SU-DHL-6 (cell line): ENCODE results near the gene LTA.
A peak's percentile ranks its signal among the peaks of the same experiment; 100 is the strongest.
"Not testable (repeated sequence)": the region's sequence is repeated elsewhere in the genome, so short reads cannot be mapped to it uniquely, and the experiment has no call there.

Experiments
- H2AFZ ChIP-seq: fragments of 200-600 bp; sonication (generic); 2 replicates; pipeline ENCODE4 v1.6.1; 2014; ENCODE audit warnings: low read depth, mild to moderate bottlenecking, moderate library complexity, mixed read lengths, antibody characterized with exemption, low read length; ENCODE audit not compliant: severe bottlenecking
- H3F3A ChIP-seq: fragments of 200-600 bp; shearing (Covaris generic); 2 replicates; pipeline ENCODE4 v1.6.0; 2016; ENCODE audit warnings: antibody characterized with exemption, mild to moderate bottlenecking; ENCODE audit not compliant: insufficient read depth
- H3K27ac ChIP-seq: fragments of 200-600 bp; sonication (generic); 2 replicates; pipeline ENCODE4 v1.5.1; 2016; ENCODE audit warnings: low read depth, mild to moderate bottlenecking, low read length, moderate library complexity, mixed read lengths
- H3K27me3 ChIP-seq: fragments of 200-600 bp; sonication (generic), shearing (Covaris generic); 2 replicates; pipeline ENCODE4 v1.6.0; 2014; ENCODE audit warnings: mild to moderate bottlenecking, low read length
- H3K36me3 ChIP-seq: fragments of 200-600 bp; sonication (generic); 2 replicates; pipeline ENCODE4 v1.6.1; 2014; ENCODE audit warnings: mild to moderate bottlenecking, low read length, mixed read lengths
- H3K4me2 ChIP-seq: fragments of 300-600, 200-600 bp; shearing (Covaris generic), sonication (generic); 2 replicates; pipeline ENCODE4 v1.6.0; 2014; ENCODE audit warnings: low read length, low read depth, mild to moderate bottlenecking; ENCODE audit not compliant: poor library complexity, severe bottlenecking
- H3K4me3 ChIP-seq: fragments of 200-600 bp; sonication (generic); 2 replicates; pipeline ENCODE4 v1.5.1; 2014; ENCODE audit warnings: antibody characterized with exemption, low read length, mild to moderate bottlenecking, mixed read lengths; ENCODE audit not compliant: insufficient read depth, poor library complexity, severe bottlenecking
- H3K79me2 ChIP-seq: fragments of 200-600 bp; sonication (generic); 2 replicates; pipeline ENCODE4 v1.6.1; 2014; ENCODE audit warnings: mild to moderate bottlenecking, low read length, moderate library complexity; ENCODE audit not compliant: insufficient read depth
- H3K9ac ChIP-seq: fragments of 200-600 bp; sonication (generic); 2 replicates; pipeline ENCODE4 v1.7.0; 2014; ENCODE audit warnings: mild to moderate bottlenecking, low read length
- H3K9me2 ChIP-seq: fragments of 200-600 bp; sonication (generic); replicated peaks from 2 replicates; pipeline ENCODE4 v1.6.1; 2014; ENCODE audit warnings: low read length; ENCODE audit not compliant: insufficient read depth
- H3K9me3 ChIP-seq: fragments of 200-600 bp; sonication (generic); 2 replicates; pipeline ENCODE4 v1.6.1; 2014; ENCODE audit warnings: low read length, mixed read lengths; ENCODE audit not compliant: insufficient read depth
- H4K20me1 ChIP-seq: fragments of 200-600 bp; sonication (generic); 2 replicates; pipeline ENCODE4 v1.6.1; 2014; ENCODE audit warnings: low read depth, mild to moderate bottlenecking, antibody characterized with exemption, low read length, moderate library complexity, mixed read lengths
- CTCF ChIP-seq: fragments of 200-600 bp; sonication (generic); IDR thresholded peaks from one replicate; pipeline ENCODE4 v1.5.1; 2017; ENCODE audit warnings: antibody characterized with exemption, mild to moderate bottlenecking, low read length, moderate library complexity; ENCODE audit not compliant: insufficient read depth, poor library complexity, severe bottlenecking
- EZH2phosphoT487 ChIP-seq: fragments of 200-600 bp; sonication (generic), shearing (Covaris generic); conservative IDR thresholded peaks from 2 replicates; pipeline ENCODE4 v1.6.1; 2018; ENCODE audit warnings: mild to moderate bottlenecking, antibody characterized with exemption, low read length, moderate library complexity, mixed read lengths

Gene LTA

GRCh38 chr6:31587791-31588777, 16.0 kb downstream of the LTA start:
- no peak overlapping the region for H3K4me2 ChIP-seq
- TF ChIP-seq CTCF, result no peak
- no peak for TF ChIP-seq EZH2phosphoT487
- H3F3A ChIP-seq, result peaks cover 32% of the 10 kb centered on the region
- no peaks in the 10 kb centered on the region for H3K9me3 ChIP-seq
- no peaks in the 10 kb centered on the region for H3K79me2 ChIP-seq
- no peak overlapping the region for H3K27ac ChIP-seq
- no peaks in the 10 kb centered on the region for H4K20me1 ChIP-seq
- H2AFZ ChIP-seq, result no peak overlapping the region
- H3K9ac ChIP-seq, result no peak overlapping the region
- no peaks in the 10 kb centered on the region for H3K27me3 ChIP-seq
- no peaks in the 10 kb centered on the region for H3K9me2 ChIP-seq
- no peak overlapping the region for H3K4me3 ChIP-seq
- no peaks in the 10 kb centered on the region for H3K36me3 ChIP-seq

- H3K79me2 ChIP-seq, result no peaks in the 10 kb centered on the region
- H3K9me3 ChIP-seq, result no peaks in the 10 kb centered on the region
- no peak overlapping the region for H2AFZ ChIP-seq
- H3K27ac ChIP-seq, result no peak overlapping the region
- H3K27me3 ChIP-seq, result no peaks in the 10 kb centered on the region
- H4K20me1 ChIP-seq, result no peaks in the 10 kb centered on the region
- H3K4me3 ChIP-seq, result no peak overlapping the region
- H3K36me3 ChIP-seq, result no peaks in the 10 kb centered on the region
- H3K4me2 ChIP-seq, result no peak overlapping the region
- TF ChIP-seq CTCF (no peak), EZH2phosphoT487 (no peak)
- H3K9me2 ChIP-seq, result no peaks in the 10 kb centered on the region
- H3K9ac ChIP-seq, result no peak overlapping the region
- H3F3A ChIP-seq, result peaks cover 26% of the 10 kb centered on the region
Observed at GRCh38 chr6:31588871-31589650, 17.0 kb downstream of the LTA start.

- not testable (repeated sequence) for H3K9ac ChIP-seq, H3K9me2 ChIP-seq, H3K79me2 ChIP-seq, H2AFZ ChIP-seq, H3K27me3 ChIP-seq, H4K20me1 ChIP-seq, H3K4me2 ChIP-seq, H3K36me3 ChIP-seq, H3K27ac ChIP-seq, H3K9me3 ChIP-seq, H3K4me3 ChIP-seq
- H3F3A ChIP-seq, result peaks cover 14% of the 10 kb centered on the region
Observed at GRCh38 chr6:31590691-31591090, 18.6 kb downstream of the LTA start.

GRCh38 chr6:31592396-31592771, 20.3 kb downstream of the LTA start:
- no peaks in the 10 kb centered on the region for H3K27me3 ChIP-seq
- peak overlapping the region; percentile 35 for H3K4me2 ChIP-seq
- H2AFZ ChIP-seq, result peak overlapping the region; percentile 63

More at GRCh38 chr6:31592396-31592771, 20.3 kb downstream of the LTA start:
- Histone ChIP-seq H3K79me2 (no peaks in the 10 kb centered on the region), H3K36me3 (no peaks in the 10 kb centered on the region), H4K20me1 (no peaks in the 10 kb centered on the region), H3F3A (peaks cover 5% of the 10 kb centered on the region), H3K9ac (peak overlapping the region; percentile 33), H3K4me3 (no peak overlapping the region), H3K27ac (peak overlapping the region; percentile 32), H3K9me3 (no peaks in the 10 kb centered on the region), H3K9me2 (no peaks in the 10 kb centered on the region)
- TF ChIP-seq EZH2phosphoT487 (no peak), CTCF (no peak)
